K562 (cell line): ENCODE data around the gene CHPF. TPM values are rescaled to one million over a fixed set of nuclear protein-coding genes. Genes with fewer than 3 reads are reported as not detected.

Experiments used
- ATAC-seq: fragments of 200-7000 bp; cut with Tn5 transposase; 3 replicates; pipeline ENCODE4 v1.9.1; 2020; ENCODE audit warnings: moderate library complexity
- BruUV-seq: library from RNA; stranded (reverse); fragments of 400-500 nt; replicated peaks from 2 replicates; lab custom pipeline; 2021; lab: Mats Ljungman, UMichigan
- CTCF ChIA-PET: fragments of 300-600 bp; formaldehyde crosslinking; extraction: SDS; loops from one replicate; lab custom pipeline; 2021; ENCODE audit warnings: low intra/inter-chr PET ratio; lab: Yijun Ruan, JAX
- POLR2A ChIA-PET: fragments of 300-600, 350-650 bp; sonication (Branson Sonifier 250); formaldehyde crosslinking; extraction: SDS; loops from one replicate; lab custom pipeline; 2021; ENCODE audit warnings: antibody characterized with exemption, inconsistent platforms; lab: Yijun Ruan, JAX
- DNase-seq, 4 experiments: peaks; one replicate each; pipeline versions ENCODE4 v3.0.0 to v3.0.0-alpha.2; 2011 to 2018; ENCODE audit warnings: low spot score in 3 of 4, mixed read lengths in 3 of 4; ENCODE audit errors: extremely low read depth in 1 of 4
- FAIRE-seq: peaks from 2 replicates; lab custom pipeline; 2011; peaks lifted over from hg19 to GRCh38; lab: Jason Lieb, UNC
- H2AFZ ChIP-seq: 2 replicates; pipeline ENCODE4 v1.6.0; 2011; ENCODE audit warnings: low read depth, low read length, control low read depth, inconsistent platforms
- H3K27ac ChIP-seq: fragments of 200-600 bp; 3 replicates; pipeline ENCODE4 v1.8.0; 2011; ENCODE audit warnings: low read depth, mild to moderate bottlenecking, control low read depth, inconsistent platforms, low read length, moderate library complexity, mixed read lengths; ENCODE audit errors: extremely low read depth
- H3K27me3 ChIP-seq, 2 experiments: fragments of 300-600 bp in 1 of 2; 2 replicates in 1 of 2; 3 replicates in 1 of 2; pipeline versions ENCODE4 v1.6.0 to v1.8.0; 2011; ENCODE audit warnings: inconsistent platforms in 2 of 2, low read length in 2 of 2, mild to moderate bottlenecking in 1 of 2, mixed read lengths in 1 of 2, moderate library complexity in 1 of 2; ENCODE audit not compliant: control insufficient read depth in 2 of 2, insufficient read depth in 2 of 2
- H3K36me3 ChIP-seq: fragments of 300-600 bp; 3 replicates; pipeline ENCODE4 v1.8.0; 2011; ENCODE audit warnings: mild to moderate bottlenecking, low read length, inconsistent platforms; ENCODE audit not compliant: control insufficient read depth, insufficient read depth
- H3K4me1 ChIP-seq, 2 experiments: fragments of 200-600 bp in 1 of 2; replicated peaks in 1 of 2; 2 replicates in 1 of 2; 3 replicates in 1 of 2; pipeline versions ENCODE4 v1.5.1 to v1.8.0; 2011; ENCODE audit warnings: inconsistent platforms in 2 of 2, low read length in 2 of 2, mild to moderate bottlenecking in 1 of 2, mixed read lengths in 1 of 2, moderate library complexity in 1 of 2; ENCODE audit not compliant: control insufficient read depth in 2 of 2, insufficient read depth in 2 of 2
- H3K4me2 ChIP-seq: 2 replicates; pipeline ENCODE4 v1.6.1; 2011; ENCODE audit warnings: low read length, control low read depth, inconsistent platforms, mixed read lengths; ENCODE audit not compliant: insufficient read depth
- H3K4me3 ChIP-seq: fragments of 200-600 bp; sonication (generic), shearing (Covaris generic); 2 replicates; pipeline ENCODE4 v1.5.1; 2016; ENCODE audit warnings: control low read depth, inconsistent platforms
- H3K79me2 ChIP-seq: fragments of 200-600 bp; 3 replicates; pipeline ENCODE4 v1.8.0; 2011; ENCODE audit warnings: low read length, inconsistent platforms; ENCODE audit not compliant: control insufficient read depth, insufficient read depth
- H3K9ac ChIP-seq, 2 experiments: 2 replicates each; pipeline versions ENCODE4 v1.6.0 to v1.6.1; 2011; ENCODE audit warnings: low read depth in 2 of 2, low read length in 2 of 2, control low read depth in 1 of 2, inconsistent platforms in 1 of 2, mild to moderate bottlenecking in 1 of 2, mixed read lengths in 1 of 2; ENCODE audit not compliant: insufficient read depth in 1 of 2
- H3K9me1 ChIP-seq: one replicate; pipeline ENCODE4 v1.6.0; 2011; ENCODE audit warnings: inconsistent platforms, mild to moderate bottlenecking, low read length, moderate library complexity; ENCODE audit not compliant: control insufficient read depth, insufficient read depth
- H3K9me3 ChIP-seq: replicated peaks from 2 replicates; pipeline ENCODE4 v1.5.1; 2011; ENCODE audit warnings: low read depth, low read length, inconsistent platforms; ENCODE audit not compliant: control insufficient read depth, insufficient read depth
- H4K20me1 ChIP-seq: replicated peaks from 2 replicates; pipeline ENCODE4 v1.6.1; 2011; ENCODE audit warnings: low read length, inconsistent platforms, mixed read lengths; ENCODE audit not compliant: control insufficient read depth, insufficient read depth
- ETS2 ChIP-seq: IDR thresholded peaks from 2 replicates; pipeline ENCODE4 v1.6.1; 2016; ENCODE audit warnings: borderline replicate concordance, missing genetic modification characterization, mild to moderate bottlenecking, moderate library complexity, missing compliant biosample characterization; ENCODE audit not compliant: poor library complexity, severe bottlenecking
- EWSR1 ChIP-seq: fragments of 450-650 bp; IDR thresholded peaks from 2 replicates; pipeline ENCODE4 v1.6.1; 2018; ENCODE audit warnings: borderline replicate concordance, mild to moderate bottlenecking, low read depth, moderate library complexity; ENCODE audit not compliant: partially characterized antibody
- MECOM ChIP-seq: fragments of 250-450 bp; sonication (Bioruptor Pico); IDR thresholded peaks from 2 replicates; pipeline ENCODE4 v1.8.0; 2022; ENCODE audit warnings: inconsistent platforms
- REST ChIP-seq, 2 experiments: fragments of 450-650 bp; formaldehyde crosslinking in 1 of 2; IDR thresholded peaks; 2 replicates each; pipeline versions ENCODE4 v1.4.0 to v1.6.1; 2014 to 2020; ENCODE audit warnings: mild to moderate bottlenecking in 2 of 2, borderline replicate concordance in 1 of 2, low read depth in 1 of 2
- SLC30A9 ChIP-seq: fragments of 250-450 bp; sonication (Bioruptor Pico); IDR thresholded peaks from 2 replicates; pipeline ENCODE4 v1.8.0; 2022; ENCODE audit warnings: mild to moderate bottlenecking, moderate library complexity
- ZMIZ1 ChIP-seq, 2 experiments: fragments of 150-350 bp in 1 of 2; IDR thresholded peaks; 2 replicates each; pipeline ENCODE4 v1.6.1; 2012 to 2016; ENCODE audit warnings: low read depth in 2 of 2, low read length in 2 of 2, mild to moderate bottlenecking in 1 of 2, moderate library complexity in 1 of 2
- WGBS: fragments of 100-300 bp; shearing (Covaris generic); methylation state at CpG from one replicate; pipeline ENCODE4 v1.1.6; 2016; ENCODE audit warnings: low coverage, mixed read lengths; ENCODE audit not compliant: insufficient coverage; ENCODE audit errors: missing lambda C conversion rate; 5-methylcytosine and 5-hydroxymethylcytosine counted together
- in situ Hi-C: fragments of 300-500 bp; cut with MboI; formaldehyde crosslinking; loops from 4 replicates; pipeline ENCODE4 v1.15.0; 2018; ENCODE audit warnings: inconsistent platforms, mixed read lengths
- intact Hi-C: fragments of 100-400 bp; cut with micrococcal nuclease; formaldehyde crosslinking; loops from 2 replicates; pipeline ENCODE4 v1.14.2; 2022
- polyA plus RNA-seq, 8 experiments: library from polyadenylated mRNA; depleted of rRNA in 4 of 8; stranded (reverse) in 5 of 8; unstranded in 3 of 8; fragments of >200 nt; fragmentation: Nextera tagmentation in 2 of 8; fragmentation: Illumina TruSeq in 1 of 8; extraction: Ambion mirVana in 2 of 8; extraction: Trizol in 1 of 8; gene quantifications; 2 replicates each; pipeline versions ENCODE4 v1.2.1 to v1.2.3, GENCODE V29; 2011 to 2014; ENCODE audit warnings: inconsistent platforms in 1 of 8, missing spikeins in 1 of 8
- total RNA-seq, 7 experiments: library from RNA; depleted of rRNA in 6 of 7; stranded (reverse); fragments of >200 nt in 6 of 7; fragmentation: Illumina TruSeq in 2 of 7; extraction: Trizol in 2 of 7; gene quantifications; 2 replicates each; pipeline versions ENCODE4 v1.2.1 to v1.2.3, GENCODE V29; 2011 to 2021; ENCODE audit warnings: low replicate concordance in 1 of 7

Gene CHPF
- total and polyA plus RNA-seq, 9 of the 15 experiments (the other 6 are each of a cell fraction or from before 2014, with no cell fraction given), result 0.15 to 57.2 (median 7.9) TPM

GRCh38 chr2:219561179-219562048, 17.8 kb upstream of the CHPF start:
- in situ Hi-C loops (no loop called here), intact Hi-C loops (loop anchor here (5.0 kb wide), 1 partner anchor 36 kb away; the partner anchor contains the start of gene STK11IP)
- ChIA-PET CTCF (no interaction called here), POLR2A (interaction anchor here (0.6 to 3.6 kb wide), 3 partner anchors 9 to 190 kb away, joined by 3 to 16 read pairs (median 9); partner anchors contain the start of genes INHA and OBSL1)
- no peaks in the 10 kb centered on the region for H3K36me3 ChIP-seq
- H3K4me2 ChIP-seq, result no peak overlapping the region
- H3K27me3 ChIP-seq, result peaks cover 0 to 3% of the 10 kb centered on the region in 2 experiments; a peak in 3 of 5 replicates
- no peak overlapping the region for H3K27ac ChIP-seq
- H4K20me1 ChIP-seq, result no peaks in the 10 kb centered on the region
- WGBS, result 66% methylated on average over 14 of the region's 24 CpGs
- H3K9me1 ChIP-seq, result no peaks in the 10 kb centered on the region
- ATAC-seq (no peak), DNase-seq (no peak), FAIRE-seq (no peak)
- no peaks in the 10 kb centered on the region for H3K79me2 ChIP-seq
- H3K4me1 ChIP-seq, result peaks cover 2 to 42% of the 10 kb centered on the region in 2 experiments; a peak in 3 of 5 replicates
- no peak overlapping the region for H3K4me3 ChIP-seq
- H3K9ac ChIP-seq, result peak overlapping the region in 1 of 2 experiments; percentile 35; a peak in 1 of 4 replicates
- BruUV-seq, result no TSS peak
- no peaks in the 10 kb centered on the region for H3K9me3 ChIP-seq
- H2AFZ ChIP-seq, result no peak overlapping the region
- no peak for TF ChIP-seq SLC30A9
- no peak for TF ChIP-seq REST (IDR thresholded peaks at IDR 0.05; ENCODE audit: borderline replicate concordance)
- TF ChIP-seq REST (CRISPR knock-in tag; IDR thresholded peaks at IDR 0.05; ENCODE audit: low read depth), result no peak
- no peak for TF ChIP-seq ETS2 (tag)
- no peak for TF ChIP-seq MECOM (CRISPR knock-in tag)
- TF ChIP-seq EWSR1, result no peak
- TF ChIP-seq ZMIZ1 (IDR thresholded peaks at IDR 0.05; ENCODE audit: low read depth in 2 of 2, low read length in 2 of 2), result no peak
